Endothelial cell (in vitro differentiated cells): Measurements from ENCODE around the gene PAEP. TPM values are rescaled to one million over a fixed set of nuclear protein-coding genes. Genes with fewer than 3 reads are reported as not detected.

ENCODE experiments used
- DNase-seq: peaks from one replicate; pipeline ENCODE4 v3.0.0; 2021; ENCODE audit warnings: low spot score
- H3K27ac Mint-ChIP-seq: one replicate; pipeline ENCODE4 v1.8.0; 2021; ENCODE audit warnings: mixed read lengths, inconsistent platforms; ENCODE audit not compliant: unreplicated experiment
- H3K27me3 Mint-ChIP-seq: one replicate; pipeline ENCODE4 v1.8.0; 2021; ENCODE audit warnings: mild to moderate bottlenecking, moderate library complexity, mixed read lengths, inconsistent platforms; ENCODE audit not compliant: unreplicated experiment
- H3K36me3 Mint-ChIP-seq: one replicate; pipeline ENCODE4 v1.8.0; 2021; ENCODE audit warnings: mild to moderate bottlenecking, low read depth, mixed read lengths, inconsistent platforms; ENCODE audit not compliant: unreplicated experiment
- H3K4me1 Mint-ChIP-seq: one replicate; pipeline ENCODE4 v1.8.0; 2021; ENCODE audit warnings: mild to moderate bottlenecking, mixed read lengths, inconsistent platforms; ENCODE audit not compliant: unreplicated experiment
- H3K4me3 Mint-ChIP-seq: one replicate; pipeline ENCODE4 v1.8.0; 2021; ENCODE audit warnings: mild to moderate bottlenecking, mixed read lengths, inconsistent platforms; ENCODE audit not compliant: unreplicated experiment
- H3K9me3 Mint-ChIP-seq: one replicate; pipeline ENCODE4 v1.8.0; 2021; ENCODE audit warnings: mixed read lengths, inconsistent platforms; ENCODE audit not compliant: unreplicated experiment
- CTCF ChIP-seq: fragments of 200-600 bp; sonication (generic); IDR thresholded peaks from one replicate; pipeline ENCODE4 v1.5.0; 2021; ENCODE audit warnings: antibody characterized with exemption; ENCODE audit not compliant: unreplicated experiment
- total RNA-seq: library from RNA; stranded (reverse); fragmentation: NEBNext Ultra II Directional; extraction: Animal tissue kit (Norgen Biotek cat#: 25700); gene quantifications from one replicate; pipeline ENCODE4 v1.2.1, GENCODE V29; 2021; ENCODE audit not compliant: unreplicated experiment

PAEP gene
- total RNA-seq, 1 donor from 2014 or later = not detected

GRCh38 chr9:135612437-135612836, 50.9 kb downstream of the PAEP start:
- Mint-ChIP-seq H3K9me3 (no peaks in the 10 kb centered on the region), H3K27ac (no peak overlapping the region), H3K4me3 (no peak overlapping the region), H3K27me3 (peaks cover 13% of the 10 kb centered on the region), H3K4me1 (no peaks in the 10 kb centered on the region), H3K36me3 (peaks cover 4% of the 10 kb centered on the region)
- DNase-seq = no peak
- no peak for TF ChIP-seq CTCF

- no peak for TF ChIP-seq CTCF
- Mint-ChIP-seq H3K4me3 (no peak overlapping the region), H3K27ac (no peak overlapping the region), H3K36me3 (peaks cover 4% of the 10 kb centered on the region), H3K9me3 (no peaks in the 10 kb centered on the region), H3K27me3 (peaks cover 13% of the 10 kb centered on the region), H3K4me1 (no peaks in the 10 kb centered on the region)
- DNase-seq = no peak
These were observed 51.7 kb downstream of the PAEP start for GRCh38 chr9:135612981-135613910.

- no peak for DNase-seq
- no peak for TF ChIP-seq CTCF
- Mint-ChIP-seq H3K4me1 (no peaks in the 10 kb centered on the region), H3K36me3 (peaks cover 4% of the 10 kb centered on the region), H3K27me3 (peaks cover 13% of the 10 kb centered on the region), H3K4me3 (no peak overlapping the region), H3K9me3 (no peaks in the 10 kb centered on the region), H3K27ac (no peak overlapping the region)
These were observed 52.6 kb downstream of the PAEP start for GRCh38 chr9:135613946-135614805.

- no peaks in the 10 kb centered on the region for H3K9me3 Mint-ChIP-seq
- no peaks in the 10 kb centered on the region for H3K4me1 Mint-ChIP-seq
- TF ChIP-seq CTCF = no peak
- no peak overlapping the region for H3K27ac Mint-ChIP-seq
- no peak for DNase-seq
- H3K27me3 Mint-ChIP-seq = peaks cover 11% of the 10 kb centered on the region
- H3K4me3 Mint-ChIP-seq = no peak overlapping the region
- H3K36me3 Mint-ChIP-seq = peaks cover 4% of the 10 kb centered on the region
These were observed 53.5 kb downstream of the PAEP start for GRCh38 chr9:135614821-135615665.
